CD14-positive monocyte (primary cell): ENCODE measurements around the gene INSM2. TPM values are rescaled to one million over a fixed set of nuclear protein-coding genes. Genes with fewer than 3 reads are reported as not detected.

Experiments
- DNase-seq, 3 donors: peaks; one replicate each; pipeline ENCODE4 v3.0.0-alpha.2; 2011 to 2022
- H2AFZ ChIP-seq: 2 replicates; pipeline ENCODE4 v1.6.0; 2012; ENCODE audit warnings: mild to moderate bottlenecking, low read depth, low read length, inconsistent platforms; ENCODE audit not compliant: insufficient read depth, poor library complexity, severe bottlenecking
- H3K27ac ChIP-seq, 2 donors: 1 replicate in 1 of 2; 2 replicates in 1 of 2; pipeline ENCODE4 v1.5.1; 2012 to 2013; ENCODE audit warnings: low read length in 2 of 2, control low read depth in 1 of 2, inconsistent platforms in 1 of 2, low read depth in 1 of 2, mild to moderate bottlenecking in 1 of 2
- H3K27me3 ChIP-seq, 2 donors: one replicate each; pipeline versions ENCODE4 v1.6.0 to v1.6.1; 2011 to 2013; ENCODE audit warnings: low read length in 2 of 2; ENCODE audit not compliant: control insufficient read depth in 2 of 2, insufficient read depth in 2 of 2
- H3K36me3 ChIP-seq, 2 donors: replicated peaks in 1 of 2; 1 replicate in 1 of 2; 2 replicates in 1 of 2; pipeline versions ENCODE4 v1.5.1 to v1.6.1; 2012 to 2013; ENCODE audit warnings: low read length in 2 of 2, control low read depth in 1 of 2, inconsistent platforms in 1 of 2, mild to moderate bottlenecking in 1 of 2; ENCODE audit not compliant: insufficient read depth in 2 of 2, control insufficient read depth in 1 of 2
- H3K4me1 ChIP-seq, 2 donors: 1 replicate in 1 of 2; 2 replicates in 1 of 2; pipeline versions ENCODE4 v1.5.1 to v1.6.1; 2012 to 2013; ENCODE audit warnings: low read length in 2 of 2, control low read depth in 1 of 2, inconsistent platforms in 1 of 2, mild to moderate bottlenecking in 1 of 2, moderate library complexity in 1 of 2; ENCODE audit not compliant: insufficient read depth in 2 of 2, control insufficient read depth in 1 of 2
- H3K4me2 ChIP-seq: replicated peaks from 2 replicates; pipeline ENCODE3; 2012; ENCODE audit warnings: low read length, moderate library complexity, mild to moderate bottlenecking; ENCODE audit not compliant: poor library complexity, severe bottlenecking; ENCODE audit errors: extremely low read depth
- H3K4me3 ChIP-seq, 3 experiments: fragments of 200-600 bp in 1 of 3; sonication (generic) in 1 of 3; replicated peaks in 1 of 3; 1 replicate in 2 of 3; 2 replicates in 1 of 3; pipeline ENCODE4 v1.5.1; 2011 to 2013; ENCODE audit warnings: low read length in 3 of 3, mild to moderate bottlenecking in 3 of 3, control low read depth in 2 of 3, low read depth in 2 of 3, inconsistent platforms in 1 of 3, moderate library complexity in 1 of 3
- H3K79me2 ChIP-seq: 2 replicates; pipeline ENCODE4 v1.6.0; 2012; ENCODE audit warnings: mild to moderate bottlenecking, control low read depth, inconsistent platforms, low read length, moderate library complexity; ENCODE audit not compliant: insufficient read depth
- H3K9ac ChIP-seq: 2 replicates; pipeline ENCODE4 v1.6.0; 2017; ENCODE audit warnings: low read length, mild to moderate bottlenecking; ENCODE audit not compliant: insufficient read depth, poor library complexity, severe bottlenecking
- H3K9me3 ChIP-seq, 2 donors: replicated peaks in 1 of 2; 1 replicate in 1 of 2; 2 replicates in 1 of 2; pipeline versions ENCODE4 v1.5.1 to v1.6.1; 2012 to 2013; ENCODE audit warnings: low read length in 2 of 2, control low read depth in 1 of 2; ENCODE audit not compliant: control insufficient read depth in 1 of 2, insufficient read depth in 1 of 2
- H4K20me1 ChIP-seq: 2 replicates; pipeline ENCODE4 v1.6.0; 2012; ENCODE audit warnings: mild to moderate bottlenecking, low read length, control low read depth, moderate library complexity; ENCODE audit not compliant: insufficient read depth
- H3K27ac Mint-ChIP-seq, 7 donors: one replicate each; pipeline ENCODE4 v1.8.0; 2020; ENCODE audit warnings: mild to moderate bottlenecking in 7 of 7, mixed read lengths in 7 of 7, moderate library complexity in 6 of 7, inconsistent platforms in 2 of 7
- H3K27me3 Mint-ChIP-seq, 3 donors: one replicate each; pipeline ENCODE4 v1.8.0; 2021 to 2022; ENCODE audit warnings: low read depth in 3 of 3, mild to moderate bottlenecking in 3 of 3, mixed read lengths in 3 of 3, moderate library complexity in 3 of 3, inconsistent platforms in 1 of 3
- H3K36me3 Mint-ChIP-seq, 2 donors: one replicate each; pipeline ENCODE4 v1.8.0; 2020; ENCODE audit warnings: mixed read lengths in 2 of 2, inconsistent platforms in 1 of 2, mild to moderate bottlenecking in 1 of 2
- H3K4me1 Mint-ChIP-seq: one replicate; pipeline ENCODE4 v1.8.0; 2020; ENCODE audit warnings: mild to moderate bottlenecking, mixed read lengths
- H3K4me3 Mint-ChIP-seq, 2 donors: one replicate each; pipeline ENCODE4 v1.8.0; 2020; ENCODE audit warnings: mild to moderate bottlenecking in 2 of 2, mixed read lengths in 2 of 2, moderate library complexity in 1 of 2
- H3K9me3 Mint-ChIP-seq, 7 donors: one replicate each; pipeline ENCODE4 v1.8.0; 2020 to 2022; ENCODE audit warnings: mixed read lengths in 7 of 7, mild to moderate bottlenecking in 6 of 7, moderate library complexity in 6 of 7, inconsistent platforms in 2 of 7
- WGBS: methylation state at CpG from one replicate; pipeline ENCODE4 v1.1.5; 2013; ENCODE audit warnings: missing lambda C conversion rate; ENCODE audit not compliant: insufficient coverage; 5-methylcytosine and 5-hydroxymethylcytosine counted together
- intact Hi-C, 2 donors: fragments of 100-400 bp; cut with micrococcal nuclease; formaldehyde crosslinking; loops; one replicate each; pipeline versions ENCODE4 v1.15.0 to v1.15.1; 2023
- polyA plus RNA-seq, 3 donors: library from polyadenylated mRNA; depleted of rRNA in 1 of 3; unstranded in 2 of 3; stranded (reverse) in 1 of 3; fragments of 300-500 nt in 2 of 3; fragments of >200 nt in 1 of 3; fragmentation: Illumina TruSeq in 2 of 3; gene quantifications; 1 replicate in 2 of 3; 2 replicates in 1 of 3; pipeline ENCODE4 v1.2.3, GENCODE V29; 2012 to 2021
- TF ChIP-seq, protein P1 (sequence below): fragments of 200-600 bp; IDR thresholded peaks from one replicate; pipeline ENCODE4 v1.8.0; 2022; ENCODE audit warnings: antibody characterized with exemption, mild to moderate bottlenecking

The INSM2 gene
- polyA plus RNA-seq, 3 donors, result not detected

DNA sequence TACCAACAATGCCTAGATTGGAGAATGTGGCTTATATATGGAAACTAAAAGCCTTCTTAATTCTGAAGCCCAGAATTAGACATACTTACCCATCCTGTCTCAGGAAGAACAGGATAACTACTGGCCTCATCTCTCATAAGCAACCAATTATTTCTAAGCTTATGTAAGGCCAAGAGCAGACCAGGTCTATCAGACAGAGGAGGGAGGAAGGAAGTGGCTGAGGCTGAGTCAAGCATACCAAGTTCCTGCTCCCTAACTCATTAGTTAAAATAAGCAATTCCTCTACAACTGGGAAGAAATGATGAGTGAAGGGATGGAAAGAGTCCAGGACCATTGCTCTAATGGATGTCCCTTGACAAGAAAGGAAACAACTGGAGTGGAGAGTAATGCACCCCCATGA lies 27.0 kb upstream of the INSM2 start:
- intact Hi-C loops, result no loop called here
- no peaks in the 10 kb centered on the region for H3K4me1 ChIP-seq
- no peak overlapping the region for H3K4me3 ChIP-seq
- H3K9ac ChIP-seq, result no peak overlapping the region
- H2AFZ ChIP-seq, result no peak overlapping the region
- H3K27me3 Mint-ChIP-seq, result peaks cover 3 to 4% (median 4%) of the 10 kb centered on the region in 3 donors
- H4K20me1 ChIP-seq, result no peaks in the 10 kb centered on the region
- no peak overlapping the region for H3K27ac ChIP-seq
- H3K79me2 ChIP-seq, result no peaks in the 10 kb centered on the region
- TF ChIP-seq, protein P1, sequence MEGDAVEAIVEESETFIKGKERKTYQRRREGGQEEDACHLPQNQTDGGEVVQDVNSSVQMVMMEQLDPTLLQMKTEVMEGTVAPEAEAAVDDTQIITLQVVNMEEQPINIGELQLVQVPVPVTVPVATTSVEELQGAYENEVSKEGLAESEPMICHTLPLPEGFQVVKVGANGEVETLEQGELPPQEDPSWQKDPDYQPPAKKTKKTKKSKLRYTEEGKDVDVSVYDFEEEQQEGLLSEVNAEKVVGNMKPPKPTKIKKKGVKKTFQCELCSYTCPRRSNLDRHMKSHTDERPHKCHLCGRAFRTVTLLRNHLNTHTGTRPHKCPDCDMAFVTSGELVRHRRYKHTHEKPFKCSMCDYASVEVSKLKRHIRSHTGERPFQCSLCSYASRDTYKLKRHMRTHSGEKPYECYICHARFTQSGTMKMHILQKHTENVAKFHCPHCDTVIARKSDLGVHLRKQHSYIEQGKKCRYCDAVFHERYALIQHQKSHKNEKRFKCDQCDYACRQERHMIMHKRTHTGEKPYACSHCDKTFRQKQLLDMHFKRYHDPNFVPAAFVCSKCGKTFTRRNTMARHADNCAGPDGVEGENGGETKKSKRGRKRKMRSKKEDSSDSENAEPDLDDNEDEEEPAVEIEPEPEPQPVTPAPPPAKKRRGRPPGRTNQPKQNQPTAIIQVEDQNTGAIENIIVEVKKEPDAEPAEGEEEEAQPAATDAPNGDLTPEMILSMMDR, result no peak
- H3K27ac Mint-ChIP-seq, result no peak overlapping the region
- H3K9me3 ChIP-seq, result no peaks in the 10 kb centered on the region
- H3K36me3 ChIP-seq, result no peaks in the 10 kb centered on the region
- DNase-seq, result no peak
- no peaks in the 10 kb centered on the region for H3K36me3 Mint-ChIP-seq
- H3K9me3 Mint-ChIP-seq, result peaks cover 0 to 2% (median 0%) of the 10 kb centered on the region in 7 donors
- no peak overlapping the region for H3K4me2 ChIP-seq
- no peaks in the 10 kb centered on the region for H3K4me1 Mint-ChIP-seq
- no peak overlapping the region for H3K4me3 Mint-ChIP-seq
- H3K27me3 ChIP-seq, result no peaks in the 10 kb centered on the region

DNA sequence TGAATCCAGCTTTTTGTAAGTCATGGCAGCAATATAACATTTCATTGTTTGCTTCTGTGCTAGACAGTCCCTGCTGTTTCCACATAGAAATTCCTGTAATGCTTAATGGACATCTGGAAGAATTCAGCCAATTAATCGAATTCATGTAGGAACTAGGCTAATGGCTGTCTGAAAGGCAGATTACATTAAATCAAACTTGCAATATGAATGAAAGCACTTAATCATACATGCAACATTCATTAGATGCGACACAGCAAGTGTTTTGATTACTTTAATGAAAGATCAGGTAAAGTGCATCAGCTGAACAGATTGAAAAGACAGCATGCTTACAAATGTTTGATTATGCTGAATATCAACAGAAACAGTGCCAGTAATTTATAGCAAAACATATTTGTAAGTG lies 24.1 kb upstream of the INSM2 start:
- intact Hi-C loops, result no loop called here
- peaks cover 0 to 2% (median 0%) of the 10 kb centered on the region in 7 donors for H3K9me3 Mint-ChIP-seq

More for the DNA sequence above, 24.1 kb upstream of the INSM2 start:
- no peak overlapping the region for H3K27ac ChIP-seq
- WGBS, result no CpG with 5 or more reads among the region's 2 CpGs
- no peaks in the 10 kb centered on the region for H3K36me3 ChIP-seq
- H3K9me3 ChIP-seq, result no peaks in the 10 kb centered on the region
- no peak overlapping the region for H3K4me3 ChIP-seq
- Mint-ChIP-seq H3K27me3 (peaks cover 0 to 3% (median 3%) of the 10 kb centered on the region in 3 donors), H3K4me1 (no peaks in the 10 kb centered on the region), H3K4me3 (no peak overlapping the region), H3K36me3 (no peaks in the 10 kb centered on the region), H3K27ac (no peak overlapping the region)
- no peak overlapping the region for H2AFZ ChIP-seq
- no peak for DNase-seq
- no peak overlapping the region for H3K4me2 ChIP-seq
- H3K79me2 ChIP-seq, result no peaks in the 10 kb centered on the region
- H3K9ac ChIP-seq, result no peak overlapping the region
- H3K4me1 ChIP-seq, result no peaks in the 10 kb centered on the region
- H4K20me1 ChIP-seq, result no peaks in the 10 kb centered on the region
- TF ChIP-seq, protein P1, result no peak
- H3K27me3 ChIP-seq, result no peaks in the 10 kb centered on the region
